Thoracic aorta (tissue), 2 donors: ENCODE measurements around the gene HADHA. TPM values are rescaled to one million over a fixed set of nuclear protein-coding genes. Genes with fewer than 3 reads are reported as not detected.

ENCODE experiments used
- ATAC-seq: fragments of 150-250 bp; one replicate; pipeline ENCODE4 v1.8.0; 2017; ENCODE audit warnings: low read depth; ENCODE audit not compliant: insufficient number of reproducible peaks, low FRiP score
- DNase-seq: peaks from one replicate; pipeline ENCODE4 v3.0.0-alpha.2; 2020; ENCODE audit warnings: low spot score
- H3K27ac ChIP-seq, 2 donors: fragments of 200-600 bp; sonication (generic); 1 replicate in 1 of 2; 2 replicates in 1 of 2; pipeline ENCODE4 v1.5.1; 2016; ENCODE audit warnings: mild to moderate bottlenecking in 2 of 2, moderate library complexity in 2 of 2
- H3K27me3 ChIP-seq: fragments of 200-600 bp; sonication (generic); replicated peaks from 2 replicates; pipeline ENCODE4 v1.6.0; 2016; ENCODE audit warnings: mild to moderate bottlenecking; ENCODE audit not compliant: insufficient read depth
- H3K36me3 ChIP-seq: fragments of 200-600 bp; sonication (generic); one replicate; pipeline ENCODE4 v1.5.1; 2016
- H3K4me1 ChIP-seq, 2 donors: fragments of 200-600 bp; sonication (generic); 1 replicate in 1 of 2; 2 replicates in 1 of 2; pipeline versions ENCODE4 v1.5.1 to v1.6.0; 2016; ENCODE audit warnings: low read depth in 2 of 2, mild to moderate bottlenecking in 1 of 2; ENCODE audit not compliant: control insufficient read depth in 1 of 2
- H3K4me3 ChIP-seq: fragments of 200-600 bp; sonication (generic); 2 replicates; pipeline ENCODE4 v1.5.1; 2016; ENCODE audit warnings: mild to moderate bottlenecking
- H3K9me3 ChIP-seq: fragments of 200-600 bp; sonication (generic); 2 replicates; pipeline ENCODE4 v1.5.1; 2016
- CTCF ChIP-seq: fragments of 200-600 bp; sonication (generic); IDR thresholded peaks from one replicate; pipeline ENCODE4 v1.5.1; 2019; ENCODE audit warnings: antibody characterized with exemption
- total RNA-seq, 2 donors: library from RNA; depleted of rRNA; stranded (reverse); fragments of >200 nt; gene quantifications; one replicate each; pipeline versions ENCODE4 v1.1.0 to v1.2.3, GENCODE V29; 2016

HADHA gene
- total RNA-seq, 2 donors from 2014 or later: 85.6 to 88.6 TPM

- DNase-seq: no peak
- no peaks in the 10 kb centered on the region for H3K27me3 ChIP-seq
- H3K4me3 ChIP-seq: peak overlapping the region; percentile 90
- H3K36me3 ChIP-seq: no peaks in the 10 kb centered on the region
- no peaks in the 10 kb centered on the region for H3K9me3 ChIP-seq
- peak; percentile 57 for TF ChIP-seq CTCF
- H3K4me1 ChIP-seq: peaks cover 0 to 7% of the 10 kb centered on the region in 2 donors
- peak; percentile 64 for ATAC-seq
- H3K27ac ChIP-seq: peak overlapping the region; percentile 64 to 66
Measured at GRCh38 chr2:26184555-26185303, 59.7 kb downstream of the HADHA start.

DNA sequence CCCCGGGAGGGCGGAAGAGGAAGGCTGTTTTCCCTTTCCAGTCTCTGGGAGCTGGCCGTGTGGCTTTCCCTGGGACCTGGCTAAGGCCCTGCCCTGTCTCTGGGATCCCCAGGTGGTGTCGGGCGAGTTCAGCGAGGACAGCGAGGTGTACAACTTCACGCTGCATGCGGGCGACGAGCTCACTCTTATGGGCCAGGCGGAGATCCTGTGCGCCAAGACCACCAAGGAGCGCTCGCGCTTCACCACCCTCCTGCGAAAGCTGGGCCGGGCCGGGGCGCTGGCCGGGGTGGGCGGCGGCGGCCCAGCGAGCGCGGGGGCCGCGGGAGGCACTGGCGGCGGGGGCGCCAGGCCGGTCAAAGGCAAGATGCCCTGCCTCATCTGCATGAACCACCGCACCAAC lies 60.3 kb downstream of the HADHA start:
- TF ChIP-seq CTCF: no peak
- Histone ChIP-seq H3K4me1 (peaks cover 0 to 13% of the 10 kb centered on the region in 2 donors), H3K9me3 (no peaks in the 10 kb centered on the region), H3K27ac (no peak overlapping the region), H3K27me3 (no peaks in the 10 kb centered on the region), H3K36me3 (no peaks in the 10 kb centered on the region), H3K4me3 (peak overlapping the region; percentile 90)
- ATAC-seq: no peak
- DNase-seq: no peak

- ATAC-seq (no peak), DNase-seq (no peak)
- Histone ChIP-seq H3K4me3 (no peak overlapping the region), H3K27ac (no peak overlapping the region), H3K27me3 (no peaks in the 10 kb centered on the region), H3K4me1 (peaks cover 2 to 14% of the 10 kb centered on the region in 2 donors), H3K36me3 (no peaks in the 10 kb centered on the region), H3K9me3 (no peaks in the 10 kb centered on the region)
- no peak for TF ChIP-seq CTCF
Measured at GRCh38 chr2:26182887-26183630, 61.4 kb downstream of the HADHA start.

GRCh38 chr2:26182441-26182840 lies 62.0 kb downstream of the HADHA start:
- no peak overlapping the region for H3K27ac ChIP-seq
- H3K9me3 ChIP-seq: no peaks in the 10 kb centered on the region
- DNase-seq (no peak), ATAC-seq (no peak)
- no peak overlapping the region for H3K4me3 ChIP-seq
- no peaks in the 10 kb centered on the region for H3K36me3 ChIP-seq
- H3K4me1 ChIP-seq: peaks cover 2 to 14% of the 10 kb centered on the region in 2 donors
- no peaks in the 10 kb centered on the region for H3K27me3 ChIP-seq
- TF ChIP-seq CTCF: no peak

- Histone ChIP-seq H3K27ac (no peak overlapping the region), H3K4me3 (peak overlapping the region; percentile 67), H3K4me1 (peaks cover 2 to 6% of the 10 kb centered on the region in 2 donors), H3K9me3 (no peaks in the 10 kb centered on the region), H3K27me3 (peaks cover 2% of the 10 kb centered on the region), H3K36me3 (no peaks in the 10 kb centered on the region)
- DNase-seq (no peak), ATAC-seq (no peak)
- no peak for TF ChIP-seq CTCF
Measured at GRCh38 chr2:26179446-26179913, 65.0 kb downstream of the HADHA start.
